NCI-H345 treated with DMSO at 0.1 percent for 48 hours (cell line): ENCODE results near the gene MFSD2A.
"Not testable (repeated sequence)": the region's sequence is repeated elsewhere in the genome, so short reads cannot be mapped to it uniquely, and the experiment has no call there.

Experiments used
- DNase-seq: peaks from one replicate; lab custom pipeline; 2025; ENCODE audit not compliant: unreplicated experiment; lab: John Stamatoyannopoulos, UW

MFSD2A gene

GRCh38 chr1:39996396-39997004, 41.6 kb downstream of the MFSD2A start:
- DNase-seq = no peak

GRCh38 chr1:40001456-40001855, 46.5 kb downstream of the MFSD2A start:
- DNase-seq = no peak

GRCh38 chr1:40003156-40004093, 48.5 kb downstream of the MFSD2A start:
- no peak for DNase-seq

- DNase-seq = no peak
Observed at GRCh38 chr1:40004857-40005256, 49.9 kb downstream of the MFSD2A start.

- DNase-seq = not testable (repeated sequence)
Observed at GRCh38 chr1:40007481-40008034, 52.6 kb downstream of the MFSD2A start.

- no peak for DNase-seq
Observed at GRCh38 chr1:40011198-40011597, 56.3 kb downstream of the MFSD2A start.

GRCh38 chr1:40014253-40014706, 59.3 kb downstream of the MFSD2A start:
- DNase-seq = no peak

- no peak for DNase-seq
Observed at GRCh38 chr1:40014812-40015594, 60.1 kb downstream of the MFSD2A start.

- DNase-seq = no peak
Observed at GRCh38 chr1:40017951-40018575, 63.1 kb downstream of the MFSD2A start.
